GM04504 (cell line): Measurements from ENCODE around the gene BUD13.
"Not testable (repeated sequence)": the region's sequence is repeated elsewhere in the genome, so short reads cannot be mapped to it uniquely, and the experiment has no call there.

Experiments used
- DNase-seq: peaks from one replicate; pipeline ENCODE4 v3.0.0-alpha.2; 2012; ENCODE audit warnings: low read depth

Gene BUD13

GRCh38 chr11:116756044-116756443 lies 16.7 kb downstream of the BUD13 start:
- DNase-seq = not testable (repeated sequence)

GRCh38 chr11:116750070-116750718 lies 22.6 kb downstream of the BUD13 start:
- DNase-seq = no peak

GRCh38 chr11:116742104-116742503 lies 30.7 kb downstream of the BUD13 start:
- no peak for DNase-seq

- DNase-seq = no peak
Measured at GRCh38 chr11:116740741-116741140, 32.0 kb downstream of the BUD13 start.

GRCh38 chr11:116738975-116739374 lies 33.8 kb downstream of the BUD13 start:
- no peak for DNase-seq

GRCh38 chr11:116736763-116737162 lies 36.0 kb downstream of the BUD13 start:
- DNase-seq = no peak

- DNase-seq = no peak
Measured at GRCh38 chr11:116733969-116734508, 38.7 kb downstream of the BUD13 start.

- DNase-seq = no peak
Measured at GRCh38 chr11:116733043-116733755, 39.6 kb downstream of the BUD13 start.

- DNase-seq = peak; percentile 30
Measured at GRCh38 chr11:116732271-116733042, 40.3 kb downstream of the BUD13 start.

- DNase-seq = no peak
Measured at GRCh38 chr11:116731821-116732220, 41.0 kb downstream of the BUD13 start.

GRCh38 chr11:116731097-116731761 lies 41.6 kb downstream of the BUD13 start:
- no peak for DNase-seq

- DNase-seq = no peak
Measured at GRCh38 chr11:116730601-116731000, 42.2 kb downstream of the BUD13 start.

GRCh38 chr11:116730241-116730561 lies 42.6 kb downstream of the BUD13 start:
- no peak for DNase-seq

- DNase-seq = no peak
Measured at GRCh38 chr11:116729501-116730240, 43.1 kb downstream of the BUD13 start.

- DNase-seq = no peak
Measured at GRCh38 chr11:116727990-116728389, 44.8 kb downstream of the BUD13 start.

- DNase-seq = no peak
Measured at GRCh38 chr11:116725434-116726221, 47.2 kb downstream of the BUD13 start.

GRCh38 chr11:116724813-116725212 lies 48.0 kb downstream of the BUD13 start:
- DNase-seq = no peak

- no peak for DNase-seq
Measured at GRCh38 chr11:116723511-116723910, 49.3 kb downstream of the BUD13 start.

- no peak for DNase-seq
Measured at GRCh38 chr11:116721988-116722387, 50.8 kb downstream of the BUD13 start.

- DNase-seq = no peak
Measured at GRCh38 chr11:116720895-116721294, 51.9 kb downstream of the BUD13 start.
